PC-9 (cell line): ENCODE results near the gene GALM.

Experiments used
- CTCF ChIP-seq: fragments of 200-600 bp; sonication (generic); conservative IDR thresholded peaks from 2 replicates; pipeline ENCODE4 v1.6.1; 2017; ENCODE audit warnings: mixed run types, antibody characterized with exemption, mild to moderate bottlenecking, moderate library complexity
- EZH2 ChIP-seq: fragments of 200-600 bp; sonication (generic); IDR thresholded peaks from 2 replicates; pipeline ENCODE4 v1.8.0; 2017; ENCODE audit warnings: antibody characterized with exemption, low read depth

GRCh38 chr2:38653380-38653714 lies 12.6 kb upstream of the GALM start:
- no peak for TF ChIP-seq CTCF
- no peak for TF ChIP-seq EZH2
